ENCODE data around the gene MRAP2.

- TF ChIP-seq ZNF274 (IDR thresholded peaks at IDR 0.05; ENCODE audit: low read depth, low read length) (no peak), SUZ12 (IDR thresholded peaks at IDR 0.05; ENCODE audit: extremely low read depth, insufficient read depth, insufficient read length) (no peak)
These were observed 19.6 kb upstream of the MRAP2 start for GRCh38 chr6:84013931-84014330.

Data from NT2/D1 (cell line).